Panc1 (cell line): Measurements from ENCODE around the gene SLC49A3. TPM values are rescaled to one million over a fixed set of nuclear protein-coding genes. Genes with fewer than 3 reads are reported as not detected.
A peak's percentile ranks its signal among the peaks of the same experiment; 100 is the strongest.

Source experiments
- ATAC-seq: fragments of 200-7000 bp; cut with Tn5 transposase; 2 replicates; pipeline ENCODE4 v1.9.1; 2020; ENCODE audit warnings: mild to moderate bottlenecking, moderate library complexity
- BruUV-seq: library from RNA; stranded (reverse); fragments of 400-500 nt; replicated peaks from 2 replicates; lab custom pipeline; 2021; lab: Mats Ljungman, UMichigan
- CTCF ChIA-PET: fragments of 300-600 bp; sonication (Branson Sonifier 250); formaldehyde crosslinking; loops from one replicate; lab custom pipeline; 2022; ENCODE audit warnings: antibody characterized with exemption; lab: Charles Lee
- POLR2A ChIA-PET: fragments of 300-600 bp; sonication (Branson Sonifier 250); formaldehyde crosslinking; loops from one replicate; lab custom pipeline; 2022; ENCODE audit warnings: antibody characterized with exemption; lab: Charles Lee
- DNase-seq: peaks from one replicate; pipeline ENCODE4 v3.0.0-alpha.2; 2010; ENCODE audit warnings: low read depth, low spot score
- H3K27ac ChIP-seq: 2 replicates; pipeline ENCODE4 v1.5.1; 2011; ENCODE audit warnings: mild to moderate bottlenecking, low read length, inconsistent platforms
- H3K27me3 ChIP-seq: fragments of 200-500 bp; sonication (Bioruptor generic); 2 replicates; pipeline ENCODE4 v1.6.0; 2014; ENCODE audit warnings: low read length, inconsistent platforms; ENCODE audit not compliant: control insufficient read depth, insufficient read depth
- H3K36me3 ChIP-seq: fragments of 200-500 bp; sonication (Bioruptor generic); 2 replicates; pipeline ENCODE4 v1.5.1; 2014; ENCODE audit warnings: inconsistent platforms, mild to moderate bottlenecking, low read length, moderate library complexity; ENCODE audit not compliant: control insufficient read depth, insufficient read depth
- H3K4me1 ChIP-seq: 2 replicates; pipeline ENCODE4 v1.5.1; 2011; ENCODE audit warnings: inconsistent platforms, mild to moderate bottlenecking, low read length, moderate library complexity; ENCODE audit not compliant: control insufficient read depth, insufficient read depth
- H3K4me3 ChIP-seq, 2 experiments: 2 replicates each; pipeline ENCODE4 v1.5.1; 2011 to 2012; ENCODE audit warnings: low read depth in 2 of 2, low read length in 2 of 2, mild to moderate bottlenecking in 2 of 2, inconsistent platforms in 1 of 2, moderate library complexity in 1 of 2
- H3K9me3 ChIP-seq: fragments of 200-500 bp; sonication (Bioruptor generic); 2 replicates; pipeline ENCODE4 v1.5.1; 2014; ENCODE audit warnings: low read depth, mild to moderate bottlenecking, inconsistent platforms, low read length, moderate library complexity; ENCODE audit not compliant: control insufficient read depth, insufficient read depth
- CTCF ChIP-seq: fragments of 450-650 bp; IDR thresholded peaks from 2 replicates; pipeline ENCODE4 v1.5.1; 2017; ENCODE audit warnings: mild to moderate bottlenecking
- POLR2AphosphoS5 ChIP-seq: IDR thresholded peaks from 2 replicates; pipeline ENCODE4 v1.6.1; 2012; ENCODE audit warnings: mild to moderate bottlenecking, low read depth, low read length, moderate library complexity
- REST ChIP-seq, 2 experiments: IDR thresholded peaks; 2 replicates each; pipeline ENCODE4 v1.6.1; 2011 to 2012; ENCODE audit warnings: low read depth in 2 of 2, control low read depth in 1 of 2, low read length in 1 of 2, mild to moderate bottlenecking in 1 of 2, moderate library complexity in 1 of 2; ENCODE audit not compliant: insufficient read depth in 1 of 2
- SIN3A ChIP-seq: IDR thresholded peaks from 2 replicates; pipeline ENCODE4 v1.6.1; 2012; ENCODE audit warnings: low read depth, mild to moderate bottlenecking, low read length, moderate library complexity, borderline replicate concordance; ENCODE audit not compliant: insufficient read depth
- TCF7L2 ChIP-seq: IDR thresholded peaks from 2 replicates; pipeline ENCODE4 v1.6.1; 2011; ENCODE audit warnings: mild to moderate bottlenecking, low read depth, low read length, inconsistent platforms
- in situ Hi-C: cut with HindIII; loops from 2 replicates; pipeline ENCODE4 v1.10.0; 2016; ENCODE audit warnings: low sequenced_read_pairs, low pct_unique_long_range_greater_than_20kb
- intact Hi-C: fragments of 100-400 bp; cut with micrococcal nuclease; formaldehyde crosslinking; loops from one replicate; pipeline ENCODE4 v1.10.0; 2022; ENCODE audit not compliant: unreplicated experiment
- total RNA-seq: library from RNA; stranded (reverse); gene quantifications from one replicate; pipeline ENCODE4 v1.2.1, GENCODE V29; 2021; ENCODE audit not compliant: unreplicated experiment

Gene SLC49A3
- total RNA-seq, 1 experiment from 2014 or later: 0.62 TPM

- DNase-seq (no peak), ATAC-seq (0 out of 2 replicates have a peak, but pooled peaks have one; percentile 26)
- no peaks in the 10 kb centered on the region for H3K27me3 ChIP-seq
- no peaks in the 10 kb centered on the region for H3K4me1 ChIP-seq
- CTCF ChIA-PET: no interaction called here
- no peaks in the 10 kb centered on the region for H3K9me3 ChIP-seq
- POLR2A ChIA-PET: no interaction called here
- H3K27ac ChIP-seq: no peak overlapping the region
- TF ChIP-seq POLR2AphosphoS5 (no peak), CTCF (no peak), TCF7L2 (no peak), REST (IDR thresholded peaks at IDR 0.05; ENCODE audit: insufficient read depth in 1 of 2, low read depth in 2 of 2, low read length in 1 of 2) (no peak), SIN3A (no peak)
- H3K36me3 ChIP-seq: no peaks in the 10 kb centered on the region
- intact Hi-C loops: no loop called here
- no peak overlapping the region for H3K4me3 ChIP-seq
- no TSS peak for BruUV-seq
- in situ Hi-C loops: no loop called here
Observed at GRCh38 chr4:655464-656151, 33.3 kb downstream of the SLC49A3 start.

GRCh38 chr4:654871-655463 lies 34.0 kb downstream of the SLC49A3 start:
- DNase-seq: no peak
- ChIA-PET CTCF (no interaction called here), POLR2A (no interaction called here)
- BruUV-seq: no TSS peak
- in situ Hi-C loops (no loop called here), intact Hi-C loops (no loop called here)
- ATAC-seq: no peak
- Histone ChIP-seq H3K27ac (no peak overlapping the region), H3K27me3 (no peaks in the 10 kb centered on the region), H3K4me1 (no peaks in the 10 kb centered on the region), H3K36me3 (no peaks in the 10 kb centered on the region), H3K4me3 (no peak overlapping the region), H3K9me3 (no peaks in the 10 kb centered on the region)
- TF ChIP-seq POLR2AphosphoS5: no peak
- no peak for TF ChIP-seq TCF7L2
- TF ChIP-seq REST (IDR thresholded peaks at IDR 0.05; ENCODE audit: insufficient read depth in 1 of 2, low read depth in 2 of 2, low read length in 1 of 2): no peak
- no peak for TF ChIP-seq SIN3A
- no peak for TF ChIP-seq CTCF
